ENCODE results near the gene TNFSF13B.
"Not testable (repeated sequence)": the region's sequence is repeated elsewhere in the genome, so short reads cannot be mapped to it uniquely, and the experiment has no call there.

Gene TNFSF13B

DNA sequence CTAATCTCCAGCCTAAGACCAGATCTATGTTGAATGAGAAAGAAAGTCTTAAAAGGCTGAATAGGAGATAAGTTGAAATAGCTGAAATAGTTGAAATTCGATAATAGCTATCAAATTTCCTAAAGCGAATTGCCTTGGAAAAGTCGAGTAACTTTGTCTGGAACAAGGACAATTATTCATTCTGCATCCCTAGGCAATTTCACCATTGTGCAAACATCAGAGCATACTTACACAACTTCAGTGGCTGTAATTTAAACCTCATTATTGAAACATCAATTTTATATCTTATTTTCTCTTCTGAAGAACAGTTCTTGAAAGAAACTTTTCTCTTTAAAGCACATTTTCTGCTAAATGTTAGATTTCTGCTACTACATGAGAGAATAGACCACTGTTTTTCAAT lies 13.6 kb downstream of the TNFSF13B start:
- no peak for DNase-seq

DNA sequence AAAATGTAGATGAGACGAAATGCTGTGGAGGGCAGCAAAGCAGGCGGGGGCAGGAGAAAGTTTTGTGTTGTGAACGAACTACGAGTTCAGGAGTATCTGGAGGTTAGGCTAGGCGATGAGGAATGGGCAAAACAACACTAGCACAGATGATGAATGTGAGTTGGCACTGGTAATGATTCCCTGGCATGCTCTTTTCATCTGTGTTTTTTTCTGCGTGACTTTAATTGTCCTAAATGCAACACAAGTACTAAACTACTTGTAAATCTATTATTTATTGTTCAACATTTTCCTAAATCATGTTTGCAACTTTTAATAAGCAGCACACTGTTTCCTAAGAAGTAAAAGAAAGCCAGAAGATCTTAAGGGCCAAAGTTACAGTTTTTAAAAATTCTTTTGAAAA lies 19.2 kb downstream of the TNFSF13B start:
- no peak for DNase-seq

DNA sequence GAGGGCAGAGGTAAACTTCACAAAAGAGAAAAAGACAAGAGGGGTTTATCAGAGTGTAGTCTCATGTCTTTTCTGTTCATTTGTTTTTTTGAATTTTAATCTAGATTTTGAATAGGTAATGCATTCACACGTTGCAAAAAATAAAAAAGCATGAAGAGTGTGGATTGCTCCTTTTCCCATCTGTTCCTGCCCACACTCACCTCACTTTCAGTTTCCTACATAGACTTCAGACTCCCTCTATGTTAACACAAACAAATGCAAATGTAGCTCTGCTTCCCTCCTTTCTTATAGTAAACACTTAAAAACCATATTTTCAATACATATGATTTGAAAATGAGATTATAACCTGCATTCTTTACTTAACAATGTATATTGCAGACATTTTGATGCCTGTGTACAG lies 20.3 kb downstream of the TNFSF13B start:
- no peak for DNase-seq

GRCh38 chr13:108297114-108297513 lies 27.6 kb downstream of the TNFSF13B start:
- DNase-seq = no peak

- DNase-seq = no peak
Observed at GRCh38 chr13:108302279-108302678, 32.8 kb downstream of the TNFSF13B start.

DNA sequence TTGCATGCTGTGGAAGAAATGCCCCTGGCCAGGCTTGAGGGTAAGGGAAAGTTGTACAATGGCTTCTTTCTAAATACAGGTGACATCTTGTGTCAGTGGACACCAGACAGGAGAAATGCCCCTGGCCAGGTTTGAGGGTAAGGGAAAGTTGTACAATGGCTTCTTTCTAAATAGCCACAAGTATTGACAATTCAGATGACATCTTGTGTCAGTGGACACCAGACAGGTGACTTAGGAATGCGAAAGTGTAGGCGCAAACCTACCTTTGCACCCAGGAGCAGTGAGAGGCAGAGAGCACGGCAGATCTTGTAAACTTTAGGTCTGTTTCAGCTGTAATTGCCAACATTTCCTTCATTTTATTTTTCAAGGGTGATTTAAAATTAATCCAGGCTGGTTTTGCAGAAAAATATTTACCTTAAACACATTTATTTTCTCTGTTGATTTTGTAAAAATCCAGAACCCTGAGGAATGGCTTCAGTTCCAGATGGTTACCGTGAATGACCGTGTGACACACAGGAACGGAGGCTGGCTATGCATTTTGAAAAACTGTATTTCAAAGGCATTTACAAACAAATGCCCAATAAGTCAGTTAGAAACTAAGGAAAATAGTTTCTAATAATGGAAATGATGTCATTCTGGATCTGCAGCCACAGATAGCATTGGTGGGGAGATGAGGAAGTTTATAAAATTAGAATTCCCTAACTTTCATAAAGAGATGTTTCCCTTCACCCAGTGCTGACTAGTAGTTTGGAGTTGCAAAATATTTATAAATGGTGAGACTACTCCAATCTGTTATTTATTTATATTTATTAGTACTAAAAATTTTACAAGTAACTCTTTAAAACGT lies 34.9 kb downstream of the TNFSF13B start:
- DNase-seq = no peak

GRCh38 chr13:108305655-108306054 lies 36.1 kb downstream of the TNFSF13B start:
- DNase-seq = no peak

- no peak for DNase-seq
Observed at GRCh38 chr13:108306860-108307259, 37.3 kb downstream of the TNFSF13B start.

DNA sequence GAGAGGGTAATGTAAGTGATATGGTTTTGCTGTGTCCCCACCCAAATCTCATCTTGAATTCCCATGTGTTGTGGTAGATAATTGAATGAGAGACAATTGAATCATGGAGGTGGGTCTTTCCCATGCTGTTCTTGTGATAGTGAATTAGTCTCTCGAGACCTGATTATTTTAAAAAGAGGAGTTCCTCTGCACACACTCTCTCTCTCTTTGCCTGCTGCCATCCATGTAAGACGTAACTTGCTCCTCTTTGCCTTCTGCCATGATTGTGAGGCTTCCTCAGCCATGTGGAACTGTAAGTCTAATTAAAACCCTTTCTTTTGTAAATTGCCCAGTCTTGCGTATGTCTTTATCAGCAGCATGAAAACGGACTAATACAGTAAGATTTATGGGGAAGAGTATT lies 42.1 kb downstream of the TNFSF13B start:
- DNase-seq = not testable (repeated sequence)

DNA sequence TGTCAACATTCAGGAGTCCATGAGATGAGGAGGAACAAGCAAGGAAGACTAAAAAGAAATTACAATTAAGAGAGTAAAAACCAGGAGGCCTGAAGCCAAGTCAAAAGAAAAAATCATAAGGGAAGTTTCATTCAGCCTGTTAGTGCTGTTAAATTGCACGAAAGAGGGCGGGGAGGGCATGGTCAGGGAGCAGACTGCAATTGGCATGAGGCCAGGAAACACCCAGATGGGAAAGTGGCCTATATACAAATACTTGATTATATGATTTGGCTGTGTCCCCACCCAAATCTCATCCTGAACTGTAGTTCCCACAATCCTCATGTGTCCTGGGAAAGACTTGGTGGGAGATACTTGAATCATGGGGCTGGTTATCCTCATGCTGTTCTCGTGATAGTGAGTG lies 43.9 kb downstream of the TNFSF13B start:
- DNase-seq = no peak

- no peak for DNase-seq
Observed at GRCh38 chr13:108315273-108315672, 45.8 kb downstream of the TNFSF13B start.

DNA sequence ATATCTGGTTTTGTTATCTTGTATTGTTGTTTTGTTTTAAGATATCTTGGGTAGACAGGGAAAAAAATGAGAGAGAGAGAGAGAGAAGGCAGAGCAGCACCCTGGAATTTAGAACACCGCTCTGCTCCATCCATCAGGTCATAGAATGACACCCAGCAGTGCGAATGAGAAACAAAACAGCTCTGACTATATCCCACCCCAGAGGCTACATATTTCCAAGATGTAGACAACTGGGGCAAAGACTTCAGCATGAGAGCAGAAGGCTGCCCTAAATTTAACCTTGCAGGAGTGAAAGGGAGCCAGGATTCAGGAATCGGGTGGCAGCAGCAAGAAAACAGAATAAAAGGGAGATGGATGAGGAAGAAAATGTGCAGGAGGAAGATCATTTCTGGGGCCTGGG lies 46.5 kb downstream of the TNFSF13B start:
- no peak for DNase-seq

DNA sequence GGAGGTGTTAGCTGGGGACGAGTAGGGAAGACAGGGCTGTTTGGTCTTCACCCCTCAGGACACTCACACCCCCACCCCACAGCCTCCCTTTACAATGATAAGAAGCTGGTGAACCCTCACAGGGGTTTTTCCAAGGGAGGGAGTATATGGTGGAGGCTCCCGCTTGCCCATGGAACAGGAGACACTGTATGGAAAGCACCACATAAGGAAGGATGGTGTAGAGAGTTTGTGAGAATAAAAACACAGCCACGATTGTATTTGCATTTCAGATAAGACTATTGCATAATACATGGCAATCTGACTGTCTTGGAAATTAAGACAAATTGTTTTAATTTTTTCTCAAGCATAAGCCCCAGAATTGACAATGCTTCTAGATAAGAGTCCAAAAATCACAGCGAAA lies 46.9 kb downstream of the TNFSF13B start:
- DNase-seq = no peak

GRCh38 chr13:108322206-108322824 lies 52.8 kb downstream of the TNFSF13B start:
- DNase-seq = peak; percentile 5

DNA sequence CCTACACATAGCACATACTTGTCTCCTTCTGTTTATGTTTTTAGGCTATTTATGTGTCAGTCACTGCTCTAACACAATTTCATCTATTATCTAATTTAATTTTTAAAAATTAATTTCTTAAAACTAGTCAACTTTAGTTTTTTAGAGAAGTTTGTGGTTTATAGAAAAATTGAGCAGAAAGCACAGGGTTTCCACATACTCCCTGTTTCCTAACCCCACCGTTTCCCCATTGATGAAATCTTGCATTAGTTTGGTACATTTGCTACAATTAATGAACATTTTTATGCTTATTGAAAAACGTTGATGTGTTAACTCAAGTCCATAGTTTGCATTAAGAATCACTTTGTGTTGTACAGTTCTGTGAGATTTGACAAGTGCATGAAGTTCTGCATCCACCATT lies 53.5 kb downstream of the TNFSF13B start:
- no peak for DNase-seq

GRCh38 chr13:108325863-108326262 lies 56.3 kb downstream of the TNFSF13B start:
- peak; percentile 25 for DNase-seq

- peak; percentile 77 for DNase-seq
Observed at GRCh38 chr13:108326309-108326708, 56.8 kb downstream of the TNFSF13B start.

GRCh38 chr13:108328848-108329247 lies 59.3 kb downstream of the TNFSF13B start:
- peak; percentile 72 for DNase-seq

DNA sequence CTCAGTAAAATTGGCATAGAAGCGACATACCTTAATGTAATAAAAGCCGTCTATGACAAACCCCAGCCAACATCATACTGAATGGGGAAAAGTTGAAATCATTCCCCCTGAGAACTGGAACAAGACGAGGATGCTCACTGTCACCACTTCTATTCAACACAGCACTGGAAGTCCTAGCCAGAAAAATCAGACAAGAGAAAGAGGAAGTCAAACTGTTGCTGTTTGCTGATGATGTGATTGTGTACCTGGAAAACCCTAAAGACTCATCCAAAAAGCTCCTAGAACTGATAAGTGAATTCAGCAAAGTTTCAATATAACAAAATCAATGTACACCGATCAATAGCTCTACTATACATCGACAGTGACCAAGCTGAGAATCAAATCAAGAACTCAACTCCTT lies 63.3 kb downstream of the TNFSF13B start:
- DNase-seq = no peak

DNA sequence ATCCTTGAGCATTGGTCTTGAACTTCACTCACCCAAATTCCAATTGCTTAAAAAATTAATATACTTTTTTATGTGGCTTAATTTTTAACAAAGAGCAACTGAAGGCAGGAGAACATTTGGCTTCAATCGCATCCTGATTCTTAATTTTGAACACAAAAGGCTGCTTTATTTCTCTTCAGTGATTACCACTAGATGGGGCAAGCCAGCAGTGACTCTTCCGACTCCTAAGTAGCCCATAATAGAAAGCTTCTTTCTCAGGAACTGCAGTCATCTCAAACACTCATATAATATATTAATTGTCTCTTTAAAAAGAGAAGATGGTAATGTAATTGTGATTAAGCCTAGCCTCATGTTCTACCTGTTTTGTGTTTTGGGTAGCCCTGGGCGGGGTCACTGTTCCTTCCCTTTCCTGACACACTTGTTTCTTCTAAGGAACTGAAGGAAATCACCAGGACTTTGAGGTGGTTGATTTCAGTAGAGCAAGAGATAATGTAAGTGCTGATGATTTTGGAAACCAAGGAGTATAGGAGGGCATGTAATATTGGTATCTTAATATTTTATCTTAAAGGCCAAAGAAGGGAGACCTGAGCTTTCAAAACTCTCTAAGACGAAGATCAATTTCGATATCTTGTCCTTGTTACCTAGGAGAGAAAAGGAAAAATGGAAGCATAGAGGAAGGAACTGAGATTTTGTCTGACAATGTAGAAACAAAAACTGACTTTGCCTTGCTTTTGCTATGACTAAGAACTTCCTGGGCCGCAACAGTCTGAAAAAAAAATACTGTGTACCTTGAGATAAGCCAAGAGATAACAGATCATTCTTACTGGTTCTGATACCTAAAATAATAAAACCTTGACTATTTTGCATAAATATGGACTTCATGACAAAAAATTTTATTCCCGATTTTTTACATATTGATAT lies 73.1 kb downstream of the TNFSF13B start:
- peak; percentile 7 for DNase-seq

GRCh38 chr13:108345016-108345415 lies 75.5 kb downstream of the TNFSF13B start:
- DNase-seq = no peak

DNA sequence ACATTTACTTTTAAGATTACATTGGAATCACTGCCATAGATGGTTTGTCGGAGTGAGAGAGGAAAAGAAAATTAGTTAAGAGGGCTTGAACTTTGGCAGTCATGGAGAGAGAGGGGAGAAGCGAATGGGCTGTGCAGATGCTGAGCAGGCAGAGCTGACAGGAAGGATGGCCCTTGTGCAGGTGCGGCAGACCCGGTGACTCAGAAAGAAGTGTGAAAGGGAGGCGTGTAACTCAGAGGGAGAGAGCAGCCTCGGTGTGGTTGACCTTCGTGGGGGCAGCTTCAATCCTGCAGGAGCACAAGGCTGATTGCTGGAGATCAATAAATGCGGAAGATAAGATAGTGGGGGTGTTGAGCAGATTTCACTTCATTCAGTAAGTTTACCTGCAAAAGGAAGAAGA lies 76.9 kb downstream of the TNFSF13B start:
- DNase-seq = no peak

DNA sequence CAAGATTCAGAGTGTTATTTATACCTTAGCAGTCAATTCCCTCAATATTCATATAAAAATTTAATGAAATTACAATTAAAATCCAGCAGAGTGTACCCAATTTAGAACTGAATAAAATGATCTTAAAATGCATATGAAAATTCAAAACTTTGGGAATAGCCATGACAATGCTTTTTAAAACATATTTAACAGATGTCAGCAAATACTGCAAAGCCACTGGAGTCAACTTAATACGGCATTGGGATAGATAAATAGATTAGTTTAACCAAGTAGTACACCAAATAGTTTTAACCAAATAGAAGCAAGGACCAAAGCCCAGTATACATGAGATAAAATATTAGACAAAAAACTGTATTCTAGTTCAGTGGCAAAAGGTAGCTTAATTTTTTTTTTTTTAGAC lies 79.8 kb downstream of the TNFSF13B start:
- no peak for DNase-seq

- peak; percentile 57 for DNase-seq
Observed at GRCh38 chr13:108350579-108350978, 81.1 kb downstream of the TNFSF13B start.

All from DMS153 (cell line).